HepG2 (cell line): ENCODE data around the gene ZBTB7A. TPM values are rescaled to one million over a fixed set of nuclear protein-coding genes. Genes with fewer than 3 reads are reported as not detected.

Experiments used
- ATAC-seq: fragments of 200-7000 bp; cut with Tn5 transposase; 3 replicates; pipeline ENCODE4 v1.9.1; 2020; ENCODE audit warnings: mild to moderate bottlenecking, moderate library complexity
- BruUV-seq: library from RNA; stranded (reverse); fragments of 400-500 nt; replicated peaks from 2 replicates; lab custom pipeline; 2021; lab: Mats Ljungman, UMichigan
- CTCF ChIA-PET: fragments of 300-600 bp; formaldehyde crosslinking; extraction: SDS; loops from one replicate; lab custom pipeline; 2021; ENCODE audit warnings: low total read pairs, inconsistent platforms, low intra/inter-chr PET ratio; lab: Yijun Ruan, JAX
- POLR2A ChIA-PET: fragments of 350-600 bp; sonication (Branson Sonifier 250); formaldehyde crosslinking; loops from one replicate; lab custom pipeline; 2020; ENCODE audit warnings: antibody characterized with exemption, inconsistent platforms; lab: Yijun Ruan, JAX
- DNase-seq: peaks from one replicate; pipeline ENCODE4 v3.0.0-alpha.2; 2015; ENCODE audit warnings: low spot score
- FAIRE-seq: peaks from 3 replicates; lab custom pipeline; 2011; peaks lifted over from hg19 to GRCh38; lab: Jason Lieb, UNC
- H2AFZ ChIP-seq: one replicate; pipeline ENCODE4 v1.6.1; 2011; ENCODE audit warnings: low read length, inconsistent platforms
- H3K27ac ChIP-seq: fragments of 300-600 bp; 3 replicates; pipeline ENCODE4 v1.8.0; 2011; ENCODE audit warnings: mixed run types, mild to moderate bottlenecking, mixed read lengths, low read length, inconsistent platforms; ENCODE audit not compliant: insufficient read depth; ENCODE audit errors: extremely low read length
- H3K27me3 ChIP-seq, 2 experiments: fragments of 200-600 bp in 1 of 2; 2 replicates in 1 of 2; 3 replicates in 1 of 2; pipeline versions ENCODE4 v1.6.0 to v1.8.0; 2011; ENCODE audit warnings: low read length in 2 of 2, mild to moderate bottlenecking in 2 of 2, moderate library complexity in 2 of 2, inconsistent platforms in 1 of 2; ENCODE audit not compliant: insufficient read depth in 2 of 2, control insufficient read depth in 1 of 2
- H3K36me3 ChIP-seq, 2 experiments: fragments of 200-600 bp in 1 of 2; replicated peaks in 1 of 2; 2 replicates in 1 of 2; 3 replicates in 1 of 2; pipeline versions ENCODE4 v1.5.1 to v1.8.0; 2011; ENCODE audit warnings: low read length in 2 of 2, inconsistent platforms in 1 of 2; ENCODE audit not compliant: insufficient read depth in 2 of 2, control insufficient read depth in 1 of 2
- H3K4me1 ChIP-seq: 2 replicates; pipeline ENCODE4 v1.5.1; 2012; ENCODE audit warnings: low read length, inconsistent platforms; ENCODE audit not compliant: insufficient read depth
- H3K4me2 ChIP-seq: 2 replicates; pipeline ENCODE4 v1.6.0; 2011; ENCODE audit warnings: low read depth, low read length, inconsistent platforms
- H3K4me3 ChIP-seq, 3 experiments: fragments of 200-600 bp in 1 of 3; sonication (generic), shearing (Covaris generic) in 1 of 3; replicated peaks in 1 of 3; 2 replicates each; pipeline ENCODE4 v1.5.1; 2011 to 2016; ENCODE audit warnings: low read length in 3 of 3, inconsistent platforms in 2 of 3, low read depth in 2 of 3, mild to moderate bottlenecking in 2 of 3, control low read depth in 1 of 3, mixed read lengths in 1 of 3; ENCODE audit not compliant: insufficient read depth in 1 of 3
- H3K79me2 ChIP-seq: one replicate; pipeline ENCODE4 v1.6.1; 2011; ENCODE audit warnings: low read length, inconsistent platforms; ENCODE audit not compliant: insufficient read depth
- H3K9ac ChIP-seq: 2 replicates; pipeline ENCODE4 v1.6.0; 2011; ENCODE audit warnings: mild to moderate bottlenecking, low read depth, low read length, inconsistent platforms; ENCODE audit not compliant: insufficient read depth
- H3K9me3 ChIP-seq: 2 replicates; pipeline ENCODE4 v1.5.1; 2012; ENCODE audit warnings: mild to moderate bottlenecking, low read length
- H4K20me1 ChIP-seq: 2 replicates; pipeline ENCODE4 v1.6.0; 2011; ENCODE audit warnings: inconsistent platforms, mild to moderate bottlenecking, low read length, moderate library complexity; ENCODE audit not compliant: insufficient read depth
- AGO2 ChIP-seq: fragments of 200-400 bp; formaldehyde crosslinking; optimal IDR thresholded peaks from 2 replicates; pipeline ENCODE3; 2017; ENCODE audit warnings: mild to moderate bottlenecking, low read depth, low read length, moderate library complexity
- CBX1 ChIP-seq: IDR thresholded peaks from one replicate; pipeline ENCODE4 v1.6.1; 2016; ENCODE audit warnings: antibody characterized with exemption, low read depth
- NFYC ChIP-seq: IDR thresholded peaks from 2 replicates; pipeline ENCODE4 v1.6.1; 2016; ENCODE audit warnings: missing genetic modification reagents, missing compliant biosample characterization
- SMAD9 ChIP-seq: sonication (generic); formaldehyde crosslinking; IDR thresholded peaks from 2 replicates; pipeline ENCODE4 v1.5.1; 2020; ENCODE audit warnings: mild to moderate bottlenecking, missing genetic modification reagents
- WGBS: methylation state at CpG from one replicate; pipeline ENCODE4 v1.1.6; 2017; ENCODE audit warnings: low lambda C conversion rate; 5-methylcytosine and 5-hydroxymethylcytosine counted together
- in situ Hi-C: cut with HindIII; loops from 2 replicates; pipeline ENCODE4 v1.10.0; 2017; ENCODE audit warnings: low pct_unique_long_range_greater_than_20kb; ENCODE audit not compliant: extremely low pct_ligation_motif_present
- intact Hi-C: fragments of 100-400 bp; cut with micrococcal nuclease; formaldehyde crosslinking; loops from one replicate; pipeline ENCODE4 v1.10.0; 2022; ENCODE audit not compliant: unreplicated experiment
- polyA plus RNA-seq, 8 experiments: library from polyadenylated mRNA; depleted of rRNA in 3 of 8; stranded (reverse) in 7 of 8; unstranded in 1 of 8; fragments of >200 nt; fragmentation: Illumina TruSeq in 4 of 8; extraction: Trizol in 4 of 8; gene quantifications; 2 replicates each; pipeline versions ENCODE4 v1.2.1 to v1.2.3, GENCODE V29; 2011 to 2016; ENCODE audit warnings: low read depth in 4 of 8, missing spikeins in 1 of 8, mixed read lengths in 1 of 8; ENCODE audit not compliant: insufficient read depth in 1 of 8
- total RNA-seq, 5 experiments: library from RNA; depleted of rRNA; stranded (reverse); fragments of >200 nt; fragmentation: Illumina TruSeq; extraction: Trizol; gene quantifications; 2 replicates each; pipeline ENCODE4 v1.2.3, GENCODE V29; 2016; ENCODE audit warnings: low read depth in 1 of 5

ZBTB7A gene
- total and polyA plus RNA-seq, 2 of the 13 experiments (the other 11 are each of a cell fraction or from before 2014, with no cell fraction given): 3.6 to 4.0 TPM

DNA sequence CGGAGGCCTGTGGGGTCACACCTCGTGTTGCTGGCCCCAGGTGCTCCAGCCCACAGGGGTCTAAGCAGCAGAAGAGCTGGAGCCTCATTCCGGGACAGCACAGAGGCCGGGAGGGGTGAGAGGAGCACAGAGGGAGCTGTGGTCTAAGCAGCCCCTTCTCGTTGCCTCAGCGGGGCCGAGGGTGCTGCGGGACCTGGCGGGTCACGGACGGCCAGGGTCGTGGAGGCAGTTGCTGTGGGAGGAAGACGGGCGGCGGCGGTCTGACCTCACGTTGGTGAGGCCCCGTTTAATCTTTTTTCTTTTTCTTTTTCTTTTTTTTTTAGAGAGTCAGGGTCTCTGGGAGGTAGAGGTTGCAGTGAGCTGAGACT is 37.5 kb downstream of the ZBTB7A start:
- Histone ChIP-seq H3K4me1 (no peaks in the 10 kb centered on the region), H3K9ac (no peak overlapping the region), H3K9me3 (no peaks in the 10 kb centered on the region), H3K36me3 (peaks cover 10 to 24% of the 10 kb centered on the region in 2 experiments; a peak in 4 of 5 replicates), H2AFZ (no peak overlapping the region), H3K4me3 (no peak overlapping the region), H3K27ac (no peak overlapping the region), H3K79me2 (no peaks in the 10 kb centered on the region), H3K27me3 (no peaks in the 10 kb centered on the region), H4K20me1 (no peaks in the 10 kb centered on the region), H3K4me2 (no peak overlapping the region)
- POLR2A ChIA-PET: no interaction called here
- TF ChIP-seq AGO2 (peak; percentile 68), NFYC (CRISPR knock-in tag) (no peak)
- intact Hi-C loops (no loop called here), in situ Hi-C loops (no loop called here)
- CTCF ChIA-PET: no interaction called here
- 96% methylated on average over 16 of the region's 18 CpGs for WGBS
- DNase-seq (no peak), ATAC-seq (no peak), FAIRE-seq (no peak)
- no TSS peak for BruUV-seq

DNA sequence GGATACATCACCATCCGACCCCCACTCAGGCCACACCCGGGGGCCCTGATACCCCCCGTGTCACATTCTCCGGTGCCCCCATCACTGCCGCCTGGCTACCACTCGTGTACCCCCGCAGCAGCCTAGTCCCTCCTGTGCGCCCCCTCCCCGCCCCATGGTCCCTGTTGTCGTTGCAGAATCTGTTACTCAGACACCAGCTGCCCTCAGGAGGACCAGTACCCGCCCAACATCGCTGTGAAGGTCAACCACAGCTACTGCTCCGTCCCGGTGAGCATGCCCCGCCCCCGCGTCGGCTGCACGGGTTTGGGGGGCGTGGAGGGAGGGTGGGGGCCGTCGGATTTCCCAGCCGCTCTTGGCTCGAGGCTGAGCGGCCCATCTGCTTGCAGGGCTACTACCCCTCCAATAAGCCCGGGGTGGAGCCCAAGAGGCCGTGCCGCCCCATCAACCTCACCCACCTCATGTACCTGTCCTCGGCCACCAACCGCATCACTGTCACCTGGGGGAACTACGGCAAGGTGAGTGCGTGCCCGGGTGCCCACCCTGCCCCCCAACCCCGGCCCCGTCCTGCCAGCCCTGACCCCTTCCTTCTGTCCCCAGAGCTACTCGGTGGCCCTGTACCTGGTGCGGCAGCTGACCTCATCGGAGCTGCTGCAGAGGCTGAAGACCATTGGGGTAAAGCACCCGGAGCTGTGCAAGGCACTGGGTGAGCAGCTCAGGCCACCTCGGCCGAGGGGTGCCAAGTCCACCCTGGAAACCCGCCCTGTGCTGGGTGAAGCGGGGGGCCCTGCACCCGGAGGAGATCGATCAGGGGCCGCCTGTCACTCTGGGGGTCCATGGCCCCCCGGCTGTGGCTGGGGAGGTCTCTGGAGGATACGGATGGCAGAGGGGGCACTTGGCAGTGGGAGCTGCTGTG is 38.1 kb downstream of the ZBTB7A start:
- 98% methylated on average over 25 of the region's 48 CpGs for WGBS
- ATAC-seq: no peak
- Histone ChIP-seq H3K4me2 (no peak overlapping the region), H3K27ac (no peak overlapping the region), H3K4me1 (no peaks in the 10 kb centered on the region), H3K9me3 (no peaks in the 10 kb centered on the region), H2AFZ (no peak overlapping the region), H3K36me3 (peaks cover 10 to 30% of the 10 kb centered on the region in 2 experiments; a peak in 4 of 5 replicates), H3K79me2 (no peaks in the 10 kb centered on the region), H3K4me3 (no peak overlapping the region), H4K20me1 (no peaks in the 10 kb centered on the region), H3K27me3 (no peaks in the 10 kb centered on the region), H3K9ac (no peak overlapping the region)
- in situ Hi-C loops: no loop called here
- BruUV-seq: no TSS peak
- ChIA-PET POLR2A (no interaction called here), CTCF (no interaction called here)
- intact Hi-C loops: no loop called here
- TF ChIP-seq CBX1 (no peak), SMAD9 (no peak)
- no peak for DNase-seq
- FAIRE-seq: no peak
